Activated T-cell treated with anti-CD3 and anti-CD28 coated beads for 1 hour (primary cell): ENCODE data around the gene CYP51A1.
"Not testable (repeated sequence)": the region's sequence is repeated elsewhere in the genome, so short reads cannot be mapped to it uniquely, and the experiment has no call there.

Source experiments
- DNase-seq: peaks from one replicate; pipeline ENCODE4 v3.0.0-alpha.2; 2020; ENCODE audit warnings: low read depth

Gene CYP51A1

GRCh38 chr7:92131093-92131492 is 3.2 kb downstream of the CYP51A1 start:
- DNase-seq = no peak

DNA sequence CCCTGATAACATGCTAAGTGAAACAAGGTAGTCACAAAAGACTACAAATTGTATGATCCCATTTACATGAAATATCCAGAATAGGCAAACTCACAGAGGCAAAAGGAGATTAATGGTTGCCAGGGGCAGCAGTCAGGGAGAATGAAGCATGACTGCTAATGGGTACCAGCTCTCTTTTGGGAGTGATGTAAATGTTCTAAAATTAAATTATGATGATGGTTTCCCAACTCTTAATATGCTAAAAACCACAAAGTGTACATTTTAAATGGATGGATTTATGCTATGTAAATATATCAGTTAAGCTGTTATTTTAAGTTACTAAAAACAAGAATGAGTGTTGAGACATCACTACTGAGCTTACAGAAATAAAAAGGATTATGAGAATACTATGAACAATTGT is 12.6 kb downstream of the CYP51A1 start:
- DNase-seq = no peak

DNA sequence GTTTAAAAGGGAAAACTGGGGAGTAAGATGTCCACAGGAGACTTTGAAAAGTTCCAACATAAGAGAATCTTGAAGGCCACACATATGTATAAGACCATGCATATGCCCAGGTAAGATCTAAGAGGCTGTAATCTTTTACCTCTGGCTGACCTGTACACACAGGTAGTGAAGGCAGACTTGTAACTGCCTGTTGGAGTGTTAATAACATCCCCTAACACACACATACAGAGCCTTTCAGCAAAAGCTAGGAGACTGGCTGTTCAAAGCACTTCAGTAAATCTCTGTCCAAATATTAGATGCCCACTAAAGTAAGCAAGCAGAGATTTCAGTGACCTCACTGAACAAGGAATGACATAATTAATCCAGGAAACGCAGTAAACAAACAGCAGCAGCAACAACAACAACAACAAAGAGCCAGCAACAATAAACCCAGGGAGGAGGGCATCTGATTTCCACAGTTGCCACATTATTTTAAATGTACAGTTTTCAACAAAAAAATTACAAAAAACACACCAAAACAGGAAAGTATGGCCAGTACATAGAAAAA is 15.0 kb downstream of the CYP51A1 start:
- no peak for DNase-seq

- DNase-seq = no peak
Measured at GRCh38 chr7:92116949-92117348, 17.3 kb downstream of the CYP51A1 start.

DNA sequence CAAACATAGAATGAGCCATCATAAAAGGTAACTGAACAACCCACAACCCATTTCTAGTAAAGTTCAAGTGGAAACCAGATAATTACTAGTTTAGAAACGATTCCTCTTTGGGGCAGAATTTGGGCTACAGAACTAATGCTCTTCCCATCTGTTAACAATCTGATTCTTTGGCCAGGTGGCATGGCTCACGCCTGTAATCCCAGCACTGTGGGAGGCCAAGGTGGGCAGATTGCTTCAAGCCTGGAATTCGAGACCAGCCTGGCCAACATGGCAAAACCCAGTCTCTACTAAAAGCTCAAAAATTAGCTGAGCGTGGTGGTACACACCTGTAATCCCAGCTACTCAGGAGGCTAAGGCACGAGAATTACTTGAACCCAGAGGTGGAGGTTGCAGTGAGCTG is 18.5 kb downstream of the CYP51A1 start:
- DNase-seq = no peak

DNA sequence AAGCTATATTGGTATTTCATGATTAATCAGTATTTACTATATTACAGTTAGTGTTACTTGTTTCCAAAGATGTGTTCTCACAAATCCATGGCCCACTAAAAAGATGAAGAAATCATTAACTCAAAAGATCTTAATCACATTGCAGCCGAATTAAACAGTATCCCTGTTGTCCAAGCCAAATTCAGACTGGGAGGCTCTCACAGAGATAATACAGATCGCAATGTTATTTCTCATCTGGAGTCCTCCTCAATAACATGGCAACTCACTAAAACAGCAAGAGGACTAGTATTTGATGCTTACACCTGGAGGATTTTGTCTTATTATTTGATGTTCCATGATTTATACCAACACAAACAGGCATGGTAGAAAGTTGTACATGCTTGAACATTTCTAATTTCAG is 23.4 kb downstream of the CYP51A1 start:
- DNase-seq = no peak

- DNase-seq = no peak
Measured at GRCh38 chr7:92108821-92109220, 25.5 kb downstream of the CYP51A1 start.

DNA sequence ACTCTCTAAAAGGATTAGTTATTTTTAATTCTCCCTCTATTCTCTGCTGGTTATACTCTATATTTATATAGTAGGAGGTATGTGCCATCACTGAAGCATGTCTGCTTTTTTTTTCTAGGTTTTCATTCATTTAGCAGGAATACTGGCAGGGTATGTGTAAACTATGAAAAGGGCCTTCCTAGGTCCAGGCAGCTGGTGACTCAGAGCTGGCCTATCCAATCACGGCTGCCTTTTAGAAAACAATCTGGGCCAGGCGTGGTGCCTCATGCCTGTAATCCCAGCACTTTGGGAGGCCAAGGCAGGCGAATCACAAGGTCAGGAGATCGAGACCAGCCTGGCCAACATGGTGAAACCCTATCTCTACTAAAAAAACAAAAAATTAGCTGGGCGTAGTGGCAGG is 31.4 kb downstream of the CYP51A1 start:
- not testable (repeated sequence) for DNase-seq

DNA sequence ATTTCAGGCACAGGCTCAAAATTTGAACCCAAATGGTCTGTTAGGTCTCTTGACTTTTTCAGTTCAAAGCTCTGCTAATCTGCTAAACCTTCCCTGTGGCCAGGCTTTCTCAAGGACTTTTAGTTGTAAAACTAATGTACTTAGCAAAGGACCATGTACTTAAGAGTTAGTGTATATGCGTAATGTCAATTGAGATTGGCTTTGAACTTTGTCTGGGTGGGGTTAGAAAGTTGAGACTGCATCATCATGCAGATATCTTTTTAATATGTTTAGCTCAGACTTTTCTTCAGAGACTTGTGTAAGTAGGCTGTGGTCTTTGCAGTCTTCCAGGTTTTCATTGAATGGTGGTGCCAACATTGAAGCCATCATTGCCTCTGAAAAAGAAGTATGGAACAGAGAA is 33.7 kb downstream of the CYP51A1 start:
- no peak for DNase-seq

GRCh38 chr7:92095380-92095779 is 38.9 kb downstream of the CYP51A1 start:
- no peak for DNase-seq

- no peak for DNase-seq
Measured at GRCh38 chr7:92092210-92092609, 42.1 kb downstream of the CYP51A1 start.

DNA sequence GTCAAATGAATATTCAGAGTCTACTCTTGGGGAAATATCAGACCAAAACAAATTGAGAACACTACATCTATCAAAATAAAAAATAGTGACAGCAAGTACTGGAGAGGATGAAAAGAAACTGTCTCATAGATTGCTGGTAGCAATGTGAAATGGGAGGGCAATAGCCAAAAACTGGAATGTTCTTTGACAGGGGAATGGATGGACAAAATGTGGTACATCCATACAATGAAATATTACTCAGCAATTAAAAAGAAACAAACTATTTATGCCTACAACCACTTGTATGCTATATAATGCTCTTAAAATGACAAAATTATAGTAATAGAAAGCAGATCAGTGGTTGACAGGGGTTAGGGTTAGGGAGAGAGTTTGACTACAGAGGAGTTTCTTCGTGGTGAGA is 46.0 kb downstream of the CYP51A1 start:
- DNase-seq = no peak

DNA sequence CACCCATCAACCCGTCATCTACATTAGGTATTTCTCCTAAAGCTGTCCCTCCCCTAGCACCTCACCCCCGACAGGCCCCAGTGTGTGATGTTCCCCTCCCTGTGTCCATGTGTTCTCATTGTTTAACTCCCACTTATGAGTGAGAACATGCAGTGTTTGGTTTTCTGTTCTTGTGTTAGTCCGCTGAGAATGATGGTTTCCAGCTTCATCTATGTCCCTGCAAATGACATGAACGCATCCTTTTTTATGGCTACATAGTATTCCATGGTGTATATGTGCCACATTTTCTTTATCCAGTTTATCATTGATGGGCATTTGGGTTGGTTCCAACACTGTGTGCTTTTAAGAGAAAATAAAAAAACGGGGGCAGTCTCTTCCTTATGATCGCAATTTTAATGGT is 50.4 kb downstream of the CYP51A1 start:
- DNase-seq = not testable (repeated sequence)

- no peak for DNase-seq
Measured at GRCh38 chr7:92076509-92076908, 57.8 kb downstream of the CYP51A1 start.

- DNase-seq = no peak
Measured at GRCh38 chr7:92075455-92076158, 58.7 kb downstream of the CYP51A1 start.

DNA sequence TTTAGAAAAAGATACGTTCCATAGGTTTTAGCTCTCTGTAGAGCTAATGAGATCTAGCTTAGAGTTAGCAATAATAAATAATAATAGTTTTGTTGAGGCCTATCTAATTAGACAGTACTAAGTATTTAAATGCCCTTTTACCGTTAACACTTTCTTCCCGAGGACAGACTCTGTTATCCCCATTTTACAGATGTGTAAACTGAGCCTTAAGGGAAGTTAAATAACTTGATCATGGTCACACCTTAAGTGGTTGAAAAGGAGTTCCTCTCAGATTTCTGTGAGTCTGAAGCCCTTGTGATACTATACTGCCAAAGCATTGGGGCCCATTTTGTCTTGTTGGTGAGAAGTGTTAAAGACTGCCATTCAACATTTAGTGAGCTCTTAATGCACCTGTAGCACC is 61.6 kb downstream of the CYP51A1 start:
- DNase-seq = no peak

- DNase-seq = no peak
Measured at GRCh38 chr7:92072121-92072520, 62.2 kb downstream of the CYP51A1 start.

- DNase-seq = no peak
Measured at GRCh38 chr7:92071032-92071431, 63.2 kb downstream of the CYP51A1 start.

DNA sequence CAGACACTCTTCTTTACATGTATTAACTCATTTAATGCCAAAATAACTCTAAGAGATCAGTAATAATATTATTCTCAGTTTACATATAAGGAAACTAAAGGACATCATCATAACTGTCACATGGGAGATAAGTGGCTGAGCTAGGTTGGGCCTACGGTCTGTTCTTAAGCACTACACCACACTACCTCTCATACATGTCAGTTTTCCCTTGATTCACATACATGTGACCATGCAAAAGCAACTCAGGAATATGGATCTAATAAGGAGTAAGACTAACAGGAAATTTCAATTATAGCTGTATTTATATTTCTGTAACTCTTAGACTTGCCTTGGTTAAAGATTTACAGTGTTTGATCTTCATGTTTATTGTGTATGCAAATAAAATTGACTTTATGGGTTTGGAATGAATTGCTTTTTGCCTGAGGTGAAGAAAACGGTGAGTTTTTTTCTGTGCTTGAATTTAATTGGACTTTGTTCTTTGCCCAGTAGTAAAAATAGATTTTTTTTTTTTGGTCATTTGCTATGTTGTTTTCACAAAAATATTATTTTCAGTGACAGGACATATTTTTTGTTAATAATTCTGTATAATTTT is 69.7 kb downstream of the CYP51A1 start:
- DNase-seq = no peak
